Measurements from ENCODE around the gene MIOS. TPM values are rescaled to one million over a fixed set of nuclear protein-coding genes. Genes with fewer than 3 reads are reported as not detected.

The MIOS gene
- total and polyA plus RNA-seq, 9 of the 15 experiments (the other 6 are each of a cell fraction or from before 2014, with no cell fraction given): 7.8 to 47.8 (median 30.6) TPM

DNA sequence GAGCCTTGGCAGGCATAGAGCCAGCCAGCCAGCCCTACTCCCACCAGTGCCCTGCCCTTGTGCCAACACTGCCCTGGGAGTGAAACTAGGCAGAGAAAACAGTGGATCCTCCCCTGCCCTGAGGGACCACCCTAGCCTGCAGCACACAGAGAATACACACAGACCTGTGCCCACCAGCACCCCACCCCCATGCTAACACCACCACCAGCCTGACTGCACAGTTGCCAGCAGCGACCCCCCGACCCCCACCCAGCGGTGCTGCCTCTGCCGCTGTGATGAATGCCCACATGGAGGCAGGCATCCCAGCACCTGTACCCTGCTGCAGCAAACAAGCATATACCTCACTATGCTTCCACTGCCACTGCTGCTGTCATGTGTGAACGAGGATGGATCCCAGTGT is 9.4 kb upstream of the MIOS start:
- DNase-seq (ENCODE audit: extremely low read depth in 1 of 4, low spot score in 3 of 4): no peak
- TF ChIP-seq HDAC3 (IDR thresholded peaks at IDR 0.05; ENCODE audit: borderline replicate concordance, partially characterized antibody): no peak
- no peak for TF ChIP-seq MTF1 (CRISPR knock-in tag; IDR thresholded peaks at IDR 0.05; ENCODE audit: borderline replicate concordance)
- no peak for TF ChIP-seq CBX5 (IDR thresholded peaks at IDR 0.05; ENCODE audit: borderline replicate concordance, low read depth)
- TF ChIP-seq PRMT5 (CRISPR knock-in tag; IDR thresholded peaks at IDR 0.05): no peak
- no peak for TF ChIP-seq ZSCAN29 (IDR thresholded peaks at IDR 0.05)
- TF ChIP-seq SP2 (IDR thresholded peaks at IDR 0.05; ENCODE audit: extremely low read depth, low read depth, low read length, poor library complexity, severe bottlenecking): no peak
- TF ChIP-seq ZNF445 (CRISPR knock-in tag; IDR thresholded peaks at IDR 0.05; ENCODE audit: low read depth): no peak
- TF ChIP-seq, protein P1, sequence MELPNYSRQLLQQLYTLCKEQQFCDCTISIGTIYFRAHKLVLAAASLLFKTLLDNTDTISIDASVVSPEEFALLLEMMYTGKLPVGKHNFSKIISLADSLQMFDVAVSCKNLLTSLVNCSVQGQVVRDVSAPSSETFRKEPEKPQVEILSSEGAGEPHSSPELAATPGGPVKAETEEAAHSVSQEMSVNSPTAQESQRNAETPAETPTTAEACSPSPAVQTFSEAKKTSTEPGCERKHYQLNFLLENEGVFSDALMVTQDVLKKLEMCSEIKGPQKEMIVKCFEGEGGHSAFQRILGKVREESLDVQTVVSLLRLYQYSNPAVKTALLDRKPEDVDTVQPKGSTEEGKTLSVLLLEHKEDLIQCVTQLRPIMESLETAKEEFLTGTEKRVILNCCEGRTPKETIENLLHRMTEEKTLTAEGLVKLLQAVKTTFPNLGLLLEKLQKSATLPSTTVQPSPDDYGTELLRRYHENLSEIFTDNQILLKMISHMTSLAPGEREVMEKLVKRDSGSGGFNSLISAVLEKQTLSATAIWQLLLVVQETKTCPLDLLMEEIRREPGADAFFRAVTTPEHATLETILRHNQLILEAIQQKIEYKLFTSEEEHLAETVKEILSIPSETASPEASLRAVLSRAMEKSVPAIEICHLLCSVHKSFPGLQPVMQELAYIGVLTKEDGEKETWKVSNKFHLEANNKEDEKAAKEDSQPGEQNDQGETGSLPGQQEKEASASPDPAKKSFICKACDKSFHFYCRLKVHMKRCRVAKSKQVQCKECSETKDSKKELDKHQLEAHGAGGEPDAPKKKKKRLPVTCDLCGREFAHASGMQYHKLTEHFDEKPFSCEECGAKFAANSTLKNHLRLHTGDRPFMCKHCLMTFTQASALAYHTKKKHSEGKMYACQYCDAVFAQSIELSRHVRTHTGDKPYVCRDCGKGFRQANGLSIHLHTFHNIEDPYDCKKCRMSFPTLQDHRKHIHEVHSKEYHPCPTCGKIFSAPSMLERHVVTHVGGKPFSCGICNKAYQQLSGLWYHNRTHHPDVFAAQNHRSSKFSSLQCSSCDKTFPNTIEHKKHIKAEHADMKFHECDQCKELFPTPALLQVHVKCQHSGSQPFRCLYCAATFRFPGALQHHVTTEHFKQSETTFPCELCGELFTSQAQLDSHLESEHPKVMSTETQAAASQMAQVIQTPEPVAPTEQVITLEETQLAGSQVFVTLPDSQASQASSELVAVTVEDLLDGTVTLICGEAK (IDR thresholded peaks at IDR 0.05): no peak
- TF ChIP-seq, protein P1 (CRISPR knock-in tag; IDR thresholded peaks at IDR 0.05): no peak
- no peak for TF ChIP-seq STAG1 (CRISPR knock-in tag; IDR thresholded peaks at IDR 0.05; ENCODE audit: borderline replicate concordance)
- TF ChIP-seq VEZF1 (CRISPR knock-in tag; IDR thresholded peaks at IDR 0.05): no peak
- no peak for TF ChIP-seq NUFIP1 (IDR thresholded peaks at IDR 0.05; ENCODE audit: partially characterized antibody)
- TF ChIP-seq NR1H2 (CRISPR knock-in tag; IDR thresholded peaks at IDR 0.05): no peak
- TF ChIP-seq POLR2G (IDR thresholded peaks at IDR 0.05; ENCODE audit: low read depth, low read length): no peak

More for the DNA sequence above, 9.4 kb upstream of the MIOS start:
- Histone ChIP-seq H3K79me2 (ENCODE audit: control insufficient read depth, insufficient read depth, low read length) (no peaks in the 10 kb centered on the region), H3K9me1 (ENCODE audit: control insufficient read depth, insufficient read depth, low read length) (no peaks in the 10 kb centered on the region), H3K36me3 (ENCODE audit: control insufficient read depth, insufficient read depth, low read length) (no peaks in the 10 kb centered on the region), H3K4me1 (replicated peaks in 1 of 2; ENCODE audit: control insufficient read depth in 2 of 2, insufficient read depth in 2 of 2, low read length in 2 of 2) (peaks cover 0 to 4% of the 10 kb centered on the region in 2 experiments; a peak in 1 of 5 replicates), H3K4me3 (no peak overlapping the region), H3K27ac (ENCODE audit: extremely low read depth, low read depth, low read length) (no peak overlapping the region), H4K20me1 (replicated peaks; ENCODE audit: control insufficient read depth, insufficient read depth, low read length) (0 out of 2 replicates have a peak, but pooled peaks cover 4% of the 10 kb centered on the region), H3K27me3 (ENCODE audit: control insufficient read depth in 2 of 2, insufficient read depth in 2 of 2, low read length in 2 of 2) (peaks cover 0 to 9% of the 10 kb centered on the region in 2 experiments; a peak in 2 of 5 replicates), H3K9ac (ENCODE audit: insufficient read depth in 1 of 2, low read depth in 2 of 2, low read length in 2 of 2) (no peak overlapping the region), H3K4me2 (ENCODE audit: insufficient read depth, low read length) (no peak overlapping the region), H2AFZ (ENCODE audit: low read depth, low read length) (no peak overlapping the region), H3K9me3 (replicated peaks; ENCODE audit: control insufficient read depth, insufficient read depth, low read depth, low read length) (no peaks in the 10 kb centered on the region)
- 12% methylated on average over 5 of the region's 5 CpGs for WGBS (ENCODE audit: insufficient coverage, low coverage, missing lambda C conversion rate)
- intact Hi-C loops (cut with micrococcal nuclease) (no loop called here), in situ Hi-C loops (cut with MboI) (no loop called here)
- FAIRE-seq: no peak
- ATAC-seq: no peak
- CTCF ChIA-PET (ENCODE audit: low intra/inter-chr PET ratio): no interaction called here
- no TSS peak for BruUV-seq (replicated peaks)
- POLR2A ChIA-PET: interaction anchor here (0.6 kb wide), 1 partner anchor 554 kb away, joined by 4 read pairs; no protein-coding TSS in a partner anchor

Measured in K562 (cell line).